Right cardiac atrium (tissue), 5 donors: ENCODE results near the gene EFHC2. TPM values are rescaled to one million over a fixed set of nuclear protein-coding genes. Genes with fewer than 3 reads are reported as not detected.

Experiments used
- ATAC-seq, 2 donors: fragments of 200-7000 bp; cut with Tn5 transposase; one replicate each; pipeline versions ENCODE4 v1.8.0 to v1.9.1; 2020; ENCODE audit warnings: moderate library complexity in 2 of 2, mild to moderate bottlenecking in 1 of 2
- DNase-seq, 3 donors: peaks; one replicate each; pipeline ENCODE4 v3.0.0-alpha.2; 2020
- H3K27ac ChIP-seq: one replicate; pipeline ENCODE4 v1.5.1; 2013; ENCODE audit warnings: mild to moderate bottlenecking, low read length, control low read depth, moderate library complexity
- H3K27me3 ChIP-seq: one replicate; pipeline ENCODE4 v1.6.1; 2013; ENCODE audit not compliant: control insufficient read depth, insufficient read depth
- H3K4me1 ChIP-seq: one replicate; pipeline ENCODE4 v1.6.1; 2013; ENCODE audit warnings: low read length; ENCODE audit not compliant: control insufficient read depth, insufficient read depth
- H3K4me3 ChIP-seq: one replicate; pipeline ENCODE4 v1.5.1; 2013; ENCODE audit warnings: low read length, control low read depth
- H3K9me3 ChIP-seq: one replicate; pipeline ENCODE4 v1.6.1; 2013; ENCODE audit warnings: low read length; ENCODE audit not compliant: control insufficient read depth
- WGBS: extraction: QIAGEN DNeasy Blood & Tissue Kit; methylation state at CpG from one replicate; pipeline ENCODE4 v1.1.7; 2013; 5-methylcytosine and 5-hydroxymethylcytosine counted together
- intact Hi-C, 4 donors: fragments of 100-400 bp; cut with DNase I; formaldehyde crosslinking; loops; one replicate each; pipeline versions ENCODE4 v1.11.0 to v1.14.0; 2022 to 2023
- polyA plus RNA-seq: library from polyadenylated mRNA; stranded (reverse); fragments of 200-250 nt; gene quantifications from one replicate; pipeline ENCODE4 v1.2.3, GENCODE V29; 2013
- total RNA-seq, 4 donors: library from RNA; stranded (reverse); fragmentation: NEBNext Ultra II Directional; extraction: Animal tissue kit (Norgen Biotek cat#: 25700); gene quantifications; one replicate each; pipeline ENCODE4 v1.2.1, GENCODE V29; 2021
- donor health status: healthy with polysubstance abuse.
- donor health status: DM: no; HTN: yes; CAD: no.
- donor health status: DM: no; HTN: no; CAD: no.
- donor health status: DM: no; HTN: yes; CAD: no; lungs with severe emphysema.
- donor health status: DM: yes; HTN: yes; CAD: no.

Gene EFHC2
- total and polyA plus RNA-seq, 5 donors = 4.7 to 9.5 (median 6.6) TPM

- ATAC-seq = no peak
- intact Hi-C loops = no loop called here
These were observed 44.3 kb downstream of the EFHC2 start for GRCh38 chrX:44299177-44299576.

GRCh38 chrX:44291468-44292092 is 51.9 kb downstream of the EFHC2 start:
- Histone ChIP-seq H3K4me3 (no peak overlapping the region), H3K27me3 (no peaks in the 10 kb centered on the region), H3K27ac (no peak overlapping the region), H3K9me3 (no peaks in the 10 kb centered on the region), H3K4me1 (no peaks in the 10 kb centered on the region)
- DNase-seq (no peak), ATAC-seq (no peak)
- WGBS = 64% methylated on average over 2 of the region's 2 CpGs
- intact Hi-C loops = no loop called here

More at GRCh38 chrX:44299177-44299576, 44.3 kb downstream of the EFHC2 start:
- no peak for DNase-seq
- H3K4me1 ChIP-seq = no peaks in the 10 kb centered on the region
- 45% methylated on average over 4 of the region's 4 CpGs for WGBS
- H3K27ac ChIP-seq = no peak overlapping the region
- H3K9me3 ChIP-seq = no peaks in the 10 kb centered on the region
- H3K4me3 ChIP-seq = no peak overlapping the region
- no peaks in the 10 kb centered on the region for H3K27me3 ChIP-seq

- DNase-seq (no peak), ATAC-seq (no peak)
- Histone ChIP-seq H3K4me3 (no peak overlapping the region), H3K27ac (no peak overlapping the region), H3K4me1 (no peaks in the 10 kb centered on the region), H3K27me3 (no peaks in the 10 kb centered on the region), H3K9me3 (no peaks in the 10 kb centered on the region)
- 89% methylated on average over 5 of the region's 5 CpGs for WGBS
- intact Hi-C loops = no loop called here
These were observed 52.8 kb downstream of the EFHC2 start for GRCh38 chrX:44290718-44291117.

- WGBS = 89% methylated on average over 10 of the region's 10 CpGs
- intact Hi-C loops = no loop called here
- ATAC-seq (no peak), DNase-seq (peak in 1 of 3 donors; percentile 44)
- H3K27ac ChIP-seq = no peak overlapping the region
- no peak overlapping the region for H3K4me3 ChIP-seq
- H3K27me3 ChIP-seq = no peaks in the 10 kb centered on the region
- H3K4me1 ChIP-seq = no peaks in the 10 kb centered on the region
- no peaks in the 10 kb centered on the region for H3K9me3 ChIP-seq
These were observed 60.7 kb downstream of the EFHC2 start for GRCh38 chrX:44282753-44283152.

GRCh38 chrX:44280116-44280515 is 63.4 kb downstream of the EFHC2 start:
- ATAC-seq (no peak), DNase-seq (no peak)
- Histone ChIP-seq H3K27ac (no peak overlapping the region), H3K9me3 (no peaks in the 10 kb centered on the region), H3K4me3 (no peak overlapping the region), H3K4me1 (no peaks in the 10 kb centered on the region), H3K27me3 (no peaks in the 10 kb centered on the region)
- intact Hi-C loops = no loop called here

- H3K4me3 ChIP-seq = no peak overlapping the region
- ATAC-seq = no peak
- H3K27ac ChIP-seq = no peak overlapping the region
- intact Hi-C loops = no loop called here
- no peaks in the 10 kb centered on the region for H3K9me3 ChIP-seq
- no peaks in the 10 kb centered on the region for H3K27me3 ChIP-seq
- H3K4me1 ChIP-seq = no peaks in the 10 kb centered on the region
- DNase-seq = no peak
These were observed 69.4 kb downstream of the EFHC2 start for GRCh38 chrX:44274096-44274495.

- Histone ChIP-seq H3K9me3 (no peaks in the 10 kb centered on the region), H3K27ac (no peak overlapping the region), H3K4me3 (no peak overlapping the region), H3K27me3 (no peaks in the 10 kb centered on the region), H3K4me1 (no peaks in the 10 kb centered on the region)
- WGBS = 85% methylated on average over 3 of the region's 3 CpGs
- intact Hi-C loops = no loop called here
- DNase-seq (no peak), ATAC-seq (no peak)
These were observed 75.6 kb downstream of the EFHC2 start for GRCh38 chrX:44267861-44268260.

- ATAC-seq = no peak
- intact Hi-C loops = no loop called here
- no peaks in the 10 kb centered on the region for H3K27me3 ChIP-seq
- no peaks in the 10 kb centered on the region for H3K9me3 ChIP-seq
- no peak overlapping the region for H3K4me3 ChIP-seq
- DNase-seq = no peak
- H3K4me1 ChIP-seq = no peaks in the 10 kb centered on the region
- WGBS = 41% methylated on average over 2 of the region's 2 CpGs
- H3K27ac ChIP-seq = no peak overlapping the region
These were observed 76.4 kb downstream of the EFHC2 start for GRCh38 chrX:44267116-44267515.

GRCh38 chrX:44265559-44265958 is 77.9 kb downstream of the EFHC2 start:
- intact Hi-C loops = no loop called here
- H3K27me3 ChIP-seq = no peaks in the 10 kb centered on the region
- 78% methylated on average over 2 of the region's 2 CpGs for WGBS

GRCh38 chrX:44264936-44265335 is 78.5 kb downstream of the EFHC2 start:
- Histone ChIP-seq H3K9me3 (no peaks in the 10 kb centered on the region), H3K27me3 (no peaks in the 10 kb centered on the region), H3K4me3 (no peak overlapping the region), H3K27ac (no peak overlapping the region), H3K4me1 (no peaks in the 10 kb centered on the region)
- ATAC-seq (no peak), DNase-seq (no peak)
- intact Hi-C loops = no loop called here

More at GRCh38 chrX:44265559-44265958, 77.9 kb downstream of the EFHC2 start:
- H3K4me1 ChIP-seq = no peaks in the 10 kb centered on the region
- H3K9me3 ChIP-seq = no peaks in the 10 kb centered on the region
- ATAC-seq = no peak
- H3K27ac ChIP-seq = no peak overlapping the region
- DNase-seq = no peak
- H3K4me3 ChIP-seq = no peak overlapping the region

- Histone ChIP-seq H3K27ac (no peak overlapping the region), H3K4me3 (no peak overlapping the region), H3K27me3 (no peaks in the 10 kb centered on the region), H3K9me3 (no peaks in the 10 kb centered on the region), H3K4me1 (no peaks in the 10 kb centered on the region)
- DNase-seq (no peak), ATAC-seq (no peak)
- 85% methylated on average over 5 of the region's 5 CpGs for WGBS
- intact Hi-C loops = no loop called here
These were observed 82.2 kb downstream of the EFHC2 start for GRCh38 chrX:44261286-44261685.

GRCh38 chrX:44260609-44261008 is 82.9 kb downstream of the EFHC2 start:
- ATAC-seq = no peak
- H3K27me3 ChIP-seq = no peaks in the 10 kb centered on the region
- intact Hi-C loops = no loop called here

More at GRCh38 chrX:44260609-44261008, 82.9 kb downstream of the EFHC2 start:
- DNase-seq = no peak
- H3K4me1 ChIP-seq = no peaks in the 10 kb centered on the region
- H3K9me3 ChIP-seq = no peaks in the 10 kb centered on the region
- H3K27ac ChIP-seq = no peak overlapping the region
- H3K4me3 ChIP-seq = no peak overlapping the region
